HG02588 (cell line): Measurements from ENCODE around the gene SYS1.
A peak's percentile ranks its signal among the peaks of the same experiment; 100 is the strongest.

Experiments used
- ATAC-seq: cut with Tn5 transposase; IDR thresholded peaks from one replicate; pipeline ENCODE4 v1.9.1; 2021; ENCODE audit warnings: mild to moderate bottlenecking, moderate library complexity; ENCODE audit not compliant: unreplicated experiment

Gene SYS1

DNA sequence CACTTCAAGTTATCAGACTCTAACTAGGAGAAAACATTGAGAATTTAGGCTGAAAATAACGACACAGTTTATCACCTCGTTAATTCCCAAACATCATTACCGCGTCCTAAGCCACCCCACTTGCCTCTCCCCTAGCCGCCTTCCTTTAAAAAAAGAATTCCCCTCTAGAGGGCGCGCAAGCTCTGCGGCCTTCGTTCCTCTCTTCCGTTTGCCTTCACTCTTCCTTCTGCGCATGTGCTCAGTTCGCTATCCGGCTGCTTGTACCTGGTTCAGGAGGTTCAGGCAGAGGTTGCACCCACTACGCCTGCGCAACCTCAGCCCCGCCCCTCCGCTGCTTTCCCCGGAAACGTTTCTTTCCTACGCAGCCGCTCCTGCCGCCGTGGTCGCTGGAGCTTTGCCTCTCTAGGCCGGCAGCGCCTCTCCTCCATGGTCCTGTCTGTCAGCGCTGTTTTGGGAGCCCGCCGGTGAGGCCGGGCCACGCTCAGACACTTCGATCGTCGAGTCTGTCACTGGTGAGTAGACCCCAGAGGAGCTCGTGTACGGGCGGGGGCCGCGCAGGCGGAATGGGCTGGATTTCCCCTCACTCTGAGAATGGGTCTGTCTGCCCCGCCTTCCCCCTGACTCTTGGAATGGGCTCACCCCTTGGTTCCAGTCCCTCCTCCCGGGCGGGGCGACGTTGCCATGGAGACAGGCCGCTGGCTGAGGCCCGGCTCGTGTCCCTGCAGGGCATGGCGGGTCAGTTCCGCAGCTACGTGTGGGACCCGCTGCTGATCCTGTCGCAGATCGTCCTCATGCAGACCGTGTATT, at the start of gene SYS1:
Gene SYS1, plus strand, starts transcription at position 353 of the 807 bp plus-strand sequence. Its CDS starts 376 bp downstream, at position 729.
- peak; percentile 79 for ATAC-seq

DNA sequence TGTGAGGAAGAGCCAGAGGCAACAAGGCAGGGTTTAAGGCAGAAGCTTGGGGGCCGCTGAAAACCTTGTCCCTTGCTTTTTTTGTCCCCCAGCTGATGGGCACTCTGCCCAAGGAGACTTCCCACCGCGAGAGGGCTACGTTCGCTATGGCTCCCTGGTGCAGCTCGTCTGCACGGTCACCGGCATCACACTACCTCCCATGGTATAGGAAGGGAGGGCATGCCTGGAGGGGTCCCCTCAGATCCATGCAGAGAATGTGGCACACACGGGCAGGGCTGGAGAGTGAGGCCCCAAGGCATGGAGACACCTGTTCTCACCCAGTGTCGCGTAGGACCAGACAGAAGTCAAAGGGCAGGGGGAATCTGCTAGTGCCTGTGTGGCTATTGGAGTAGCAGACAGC, 49.0 kb upstream of the SYS1 start:
- ATAC-seq = no peak

DNA sequence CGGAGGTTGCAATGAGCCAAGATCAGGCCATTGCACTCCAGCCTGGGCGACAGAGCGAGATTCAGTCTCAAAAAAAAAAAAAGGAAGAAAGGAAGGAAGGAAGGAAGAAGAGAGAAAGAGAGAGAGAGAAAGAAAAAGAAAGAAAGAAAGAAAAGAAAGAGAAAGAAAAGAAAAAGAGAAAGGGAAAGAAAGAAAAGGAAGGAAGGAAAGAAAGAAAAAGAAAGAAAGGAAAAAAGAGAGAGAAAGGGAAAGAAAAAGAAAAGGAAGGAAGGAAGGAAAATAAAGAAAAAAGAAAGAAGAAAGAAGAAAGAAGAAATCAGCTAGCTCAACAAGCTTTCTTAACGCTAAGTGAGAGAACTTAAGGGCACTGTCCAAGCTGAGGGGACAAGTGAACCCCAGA, 47.3 kb upstream of the SYS1 start:
- no peak for ATAC-seq

DNA sequence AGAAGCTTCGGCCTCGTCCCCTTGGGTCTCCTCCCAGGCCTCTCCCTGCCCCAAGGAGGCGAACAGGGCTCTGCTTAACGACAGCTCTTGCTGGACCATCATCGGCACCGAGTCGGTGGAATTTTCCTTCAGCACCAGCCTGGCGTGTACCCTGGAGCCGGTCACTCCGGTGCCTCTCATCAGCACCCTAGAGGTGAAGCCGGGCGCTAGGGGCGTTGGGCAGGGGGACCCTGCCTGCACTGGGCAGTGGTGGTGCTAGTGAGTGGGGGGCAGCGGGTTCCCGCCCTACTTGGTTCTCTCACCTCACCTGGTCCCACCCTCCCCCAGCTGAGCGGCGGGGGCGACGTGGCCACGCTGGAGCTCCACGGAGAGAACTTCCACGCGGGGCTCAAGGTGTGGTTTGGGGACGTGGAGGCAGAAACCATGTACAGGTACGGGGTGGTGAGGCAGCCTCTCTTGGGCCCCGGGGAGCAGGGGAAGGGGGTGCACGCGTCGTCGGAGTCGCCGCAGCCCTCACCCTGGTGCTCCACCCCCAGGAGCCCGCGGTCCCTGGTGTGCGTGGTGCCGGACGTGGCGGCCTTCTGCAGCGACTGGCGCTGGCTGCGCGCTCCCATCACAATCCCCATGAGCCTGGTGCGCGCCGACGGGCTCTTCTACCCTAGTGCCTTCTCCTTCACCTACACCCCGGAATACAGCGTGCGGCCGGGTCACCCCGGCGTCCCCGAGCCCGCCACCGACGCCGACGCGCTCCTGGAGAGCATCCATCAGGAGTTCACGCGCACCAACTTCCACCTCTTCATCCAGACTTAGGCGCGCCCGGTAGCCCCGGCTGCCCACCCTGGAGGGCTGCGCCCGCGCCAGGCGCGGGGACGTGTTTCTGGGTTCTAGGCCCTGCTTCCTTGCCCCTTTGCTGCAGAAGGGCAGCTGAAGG, 46.5 kb upstream of the SYS1 start:
- no peak for ATAC-seq

DNA sequence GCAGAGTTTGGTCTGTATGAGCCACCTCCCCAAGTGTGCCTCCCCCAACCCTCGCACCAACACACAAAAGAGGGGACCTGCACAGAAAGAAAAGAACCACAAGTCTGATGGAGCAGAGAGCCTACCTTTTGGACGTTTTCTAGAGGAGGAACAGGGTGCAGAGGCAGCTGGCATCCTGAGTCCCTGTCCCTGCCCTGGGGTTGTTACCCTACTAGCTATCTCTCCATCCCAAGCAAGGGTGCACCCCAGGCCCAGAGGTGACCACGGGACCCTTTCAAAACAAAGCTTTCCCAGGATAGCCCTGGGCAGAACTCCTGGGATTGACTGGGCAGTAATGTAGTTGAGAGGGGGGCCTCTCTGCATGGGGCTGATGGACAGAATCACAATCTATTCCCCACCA, 45.1 kb upstream of the SYS1 start:
- no peak for ATAC-seq

DNA sequence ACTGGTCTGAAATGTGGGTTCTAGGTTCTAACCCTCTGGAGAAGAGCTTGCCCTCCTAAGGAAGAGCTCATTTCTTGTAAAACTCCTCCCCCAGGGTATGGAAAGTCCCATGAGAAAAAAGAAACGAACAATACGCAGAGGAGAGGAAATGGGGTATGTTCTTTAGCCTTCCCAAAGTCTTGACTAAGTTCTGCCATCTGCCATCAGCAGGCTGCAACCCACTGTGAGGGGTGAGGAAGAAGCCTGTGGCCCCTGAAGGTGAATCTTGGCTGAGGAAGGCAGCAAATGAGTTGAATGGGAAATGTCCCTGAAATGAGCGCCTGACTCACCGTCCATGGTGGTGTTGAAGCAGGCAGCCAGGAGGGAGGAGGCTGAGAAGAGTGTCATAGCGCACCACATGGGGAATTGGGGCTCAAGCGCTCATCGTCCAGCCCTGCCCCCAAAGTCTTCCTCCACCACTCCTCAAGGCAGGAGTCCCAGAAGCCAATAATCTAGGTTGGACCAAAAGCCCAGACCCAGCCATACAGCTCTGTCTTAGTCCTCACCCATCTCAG, 44.5 kb upstream of the SYS1 start:
- no peak for ATAC-seq

DNA sequence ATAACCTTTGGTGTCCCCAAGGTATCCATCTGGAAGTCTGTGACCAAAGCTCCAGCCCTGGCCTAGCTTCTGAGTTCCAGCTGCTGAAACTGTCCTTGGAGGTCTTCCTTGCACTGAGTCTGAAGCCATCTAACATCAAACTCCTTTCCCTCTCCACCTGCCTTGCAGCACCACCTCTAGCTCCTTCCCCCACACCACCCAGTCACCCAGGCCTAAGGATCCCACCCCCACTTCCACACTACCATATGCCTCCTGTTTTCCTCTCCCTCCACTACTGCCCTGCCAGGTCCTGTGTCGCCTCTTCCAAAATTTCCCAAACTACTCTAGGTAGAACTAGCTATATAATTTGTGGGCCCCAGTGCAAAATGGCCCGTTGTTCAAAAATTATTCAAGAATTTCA, 44.0 kb upstream of the SYS1 start:
- ATAC-seq = no peak

DNA sequence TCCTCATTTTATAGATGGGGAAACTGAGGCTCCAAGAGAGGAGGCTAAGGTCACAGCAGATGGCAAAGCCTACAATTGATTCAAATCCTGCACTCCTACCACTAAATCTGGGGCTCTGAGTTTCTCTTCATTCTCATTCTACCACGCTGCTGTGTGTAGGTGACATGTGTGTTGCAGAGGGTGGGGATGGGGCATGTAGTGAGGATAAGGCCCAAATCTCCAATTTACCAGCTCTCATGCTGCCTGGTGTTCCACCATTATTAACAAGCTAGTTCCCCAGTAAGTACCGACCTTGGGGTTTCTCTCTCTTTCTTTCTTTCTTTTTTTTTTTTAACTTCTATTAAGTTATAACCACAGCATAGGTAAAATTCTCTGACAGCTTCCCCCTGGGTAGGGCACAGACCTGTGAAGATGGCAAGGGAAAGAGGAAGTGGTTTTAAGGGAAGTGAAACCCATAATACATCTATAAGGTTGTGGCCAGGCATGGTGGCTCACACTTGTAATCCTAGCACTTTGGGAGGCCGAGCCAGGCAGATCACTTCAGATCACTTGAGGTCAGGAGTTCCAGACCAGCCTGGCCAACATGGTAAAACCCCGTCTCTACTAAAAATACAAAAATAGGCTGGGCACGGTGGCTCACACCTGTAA, 41.9 kb upstream of the SYS1 start:
- no peak for ATAC-seq

DNA sequence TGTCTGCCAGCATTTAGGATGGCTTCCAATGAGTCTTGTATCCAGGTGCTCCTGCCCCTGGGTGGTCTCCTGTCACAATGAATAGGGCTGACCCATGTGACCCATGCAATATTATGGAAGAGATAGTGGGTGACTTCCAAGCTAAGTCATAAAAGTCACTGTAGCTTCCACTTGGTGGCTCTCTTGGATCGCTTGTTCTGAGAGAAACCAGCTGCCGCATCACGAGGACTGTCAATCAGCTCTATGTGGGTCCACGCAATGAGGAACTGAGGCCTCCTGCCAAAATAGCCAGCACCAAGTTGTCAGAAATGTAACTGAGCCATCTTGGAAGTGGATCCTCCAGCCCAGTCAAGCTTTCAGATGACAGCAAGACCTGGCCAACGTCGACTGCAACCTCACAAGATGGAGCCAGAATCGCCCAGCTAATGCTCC, 40.0 kb upstream of the SYS1 start:
- ATAC-seq = no peak

DNA sequence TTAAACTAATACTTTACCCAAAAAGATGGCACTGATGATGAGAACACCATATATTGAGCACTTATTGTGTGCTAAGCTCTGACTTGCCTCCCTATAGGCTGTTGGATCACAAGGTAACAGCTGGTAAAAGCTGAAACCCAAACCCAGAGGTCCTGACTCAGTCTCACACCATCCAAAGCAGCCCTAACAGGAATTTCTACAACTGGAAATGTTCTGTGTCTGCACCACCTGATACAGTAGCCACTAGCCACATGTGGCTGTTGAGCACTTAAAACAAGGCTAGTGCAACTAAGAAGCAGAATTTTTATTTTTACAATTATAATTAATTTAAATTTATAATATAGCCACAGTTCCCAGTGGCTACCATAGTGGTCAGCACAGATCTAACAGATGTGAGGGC, 39.2 kb upstream of the SYS1 start:
- ATAC-seq = no peak

DNA sequence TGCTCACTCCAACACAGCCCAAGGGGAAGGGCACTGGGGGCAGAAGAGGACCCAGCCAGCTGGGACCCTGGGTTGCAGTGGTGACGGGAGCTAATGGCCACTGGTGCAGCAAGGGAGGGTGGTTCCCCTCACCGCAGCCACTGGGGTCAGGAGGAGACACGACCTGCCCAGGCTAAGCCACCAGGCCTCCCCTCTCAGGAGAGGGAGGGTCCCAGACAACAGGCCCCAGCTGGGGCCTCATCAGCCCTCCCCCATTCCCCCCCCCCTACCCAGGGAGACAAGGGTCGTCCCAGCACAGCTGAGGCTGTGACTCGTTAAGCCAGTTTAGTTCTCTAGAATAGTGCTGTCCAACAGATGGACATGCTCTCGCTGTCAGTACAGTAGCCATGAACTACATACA, 37.6 kb upstream of the SYS1 start:
- ATAC-seq = no peak

DNA sequence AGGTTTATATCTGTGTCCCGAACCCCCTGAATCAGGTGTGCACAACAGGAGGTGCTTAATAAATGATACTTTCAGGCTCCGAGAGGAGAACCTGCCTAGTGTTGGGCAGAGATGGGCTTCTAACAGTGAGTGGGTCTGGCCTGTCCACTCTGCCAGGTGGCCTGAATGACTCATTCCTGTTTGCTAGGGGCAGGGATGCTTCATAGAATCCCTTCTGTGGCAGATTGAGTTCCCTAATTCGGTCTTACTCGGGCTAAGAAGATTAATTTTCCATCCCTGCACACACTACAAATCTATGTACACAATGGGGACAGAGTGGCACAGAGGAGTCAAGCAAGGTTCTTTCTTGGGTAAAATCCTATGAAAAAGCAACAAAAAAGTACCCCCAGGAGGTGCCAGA, 34.5 kb upstream of the SYS1 start:
- no peak for ATAC-seq

DNA sequence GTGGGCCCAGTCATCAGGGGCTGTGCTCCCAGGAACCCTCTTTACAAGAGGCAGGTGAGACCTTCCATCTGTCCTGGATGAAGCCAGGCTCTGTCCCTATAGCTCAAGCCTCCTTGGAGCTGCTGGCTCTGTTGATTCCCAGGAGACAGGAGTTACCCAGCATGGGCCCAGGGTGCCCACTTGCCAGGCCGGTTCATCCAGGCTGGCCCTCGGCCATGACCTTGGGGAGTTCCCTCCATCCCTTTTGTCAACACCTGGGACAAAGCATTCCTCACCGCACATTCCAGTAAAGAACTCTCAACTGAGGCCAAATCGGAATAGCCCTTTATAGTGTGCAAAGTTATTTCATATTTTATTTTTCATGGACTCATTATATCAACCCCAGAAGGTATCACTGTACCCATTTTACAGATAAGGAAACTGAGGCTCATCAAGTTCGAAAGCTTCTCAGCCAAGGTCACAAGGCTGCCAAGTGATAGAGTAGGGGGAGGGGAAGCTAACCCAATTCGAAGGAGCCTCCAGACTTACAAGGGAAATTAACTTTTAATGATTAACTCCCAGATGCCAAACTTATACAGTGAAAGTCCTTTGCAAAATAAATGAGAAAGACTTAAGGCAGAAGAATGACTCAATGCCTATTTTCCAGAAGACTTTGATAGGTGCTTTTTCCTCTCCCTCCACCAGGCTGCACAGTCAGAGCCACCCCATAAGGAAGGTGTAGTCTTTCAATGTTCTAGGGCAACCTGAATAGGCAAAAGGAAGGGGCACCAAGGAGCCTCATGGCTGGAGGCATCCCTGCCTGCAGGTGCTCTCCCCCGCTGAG, 33.2 kb upstream of the SYS1 start:
- no peak for ATAC-seq

DNA sequence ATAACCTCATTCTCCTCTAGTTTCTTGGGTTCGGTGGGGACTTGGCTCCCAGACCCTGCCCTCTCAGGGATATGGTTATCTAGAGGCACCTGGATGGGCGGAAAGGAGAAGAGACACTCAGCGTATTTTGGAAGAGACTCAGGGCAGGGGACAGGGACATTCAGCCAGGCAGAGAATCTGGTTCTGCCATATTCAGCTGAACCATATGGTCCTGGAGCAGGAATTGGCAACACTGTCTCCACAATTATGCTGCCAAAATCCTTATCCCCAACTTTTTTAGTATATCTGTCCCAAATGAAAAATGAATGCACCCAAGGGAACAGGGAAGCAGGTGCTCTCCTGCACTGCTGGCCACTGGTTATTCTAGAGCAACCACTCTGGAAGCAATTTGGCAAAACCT, 32.5 kb upstream of the SYS1 start:
- ATAC-seq = no peak

DNA sequence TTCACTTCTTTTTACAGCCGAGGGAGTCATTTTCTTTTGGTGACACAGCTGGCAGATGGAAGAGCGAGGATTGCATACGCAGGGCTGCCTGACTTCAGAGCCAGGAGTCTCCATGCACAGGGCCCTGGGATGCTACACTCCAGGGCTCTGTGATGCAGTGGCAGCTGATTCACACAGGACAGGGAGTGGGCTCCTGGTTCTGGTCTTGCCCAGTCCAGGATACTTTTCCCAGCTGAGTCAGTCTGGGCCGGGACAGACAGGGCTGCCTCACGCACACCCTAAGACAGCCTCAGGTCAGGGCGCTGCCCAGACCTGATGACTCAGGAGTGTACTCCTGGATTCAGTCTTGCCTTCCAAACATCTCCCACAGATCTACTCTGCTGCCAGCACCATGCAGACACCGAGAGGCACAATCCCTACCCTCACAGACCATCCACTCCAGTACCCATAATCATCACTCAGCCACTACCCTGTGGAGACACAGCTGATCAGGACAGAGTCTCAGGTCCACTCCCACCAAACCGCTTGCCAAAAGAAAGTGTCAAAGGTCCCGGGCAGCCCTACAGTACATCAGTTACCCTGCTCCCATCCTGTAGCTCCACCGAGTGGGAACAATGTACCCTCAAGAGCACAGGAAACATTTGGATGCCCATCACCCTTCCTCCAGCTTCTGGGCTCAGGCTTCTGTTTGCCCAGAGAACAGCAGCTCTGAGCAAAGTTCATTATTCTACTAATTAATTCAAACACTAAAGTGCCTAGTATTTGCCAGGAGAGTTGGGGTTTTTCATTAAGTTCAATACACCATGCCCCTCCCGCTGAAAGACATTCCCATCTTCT, 26.2 kb upstream of the SYS1 start:
- no peak for ATAC-seq

DNA sequence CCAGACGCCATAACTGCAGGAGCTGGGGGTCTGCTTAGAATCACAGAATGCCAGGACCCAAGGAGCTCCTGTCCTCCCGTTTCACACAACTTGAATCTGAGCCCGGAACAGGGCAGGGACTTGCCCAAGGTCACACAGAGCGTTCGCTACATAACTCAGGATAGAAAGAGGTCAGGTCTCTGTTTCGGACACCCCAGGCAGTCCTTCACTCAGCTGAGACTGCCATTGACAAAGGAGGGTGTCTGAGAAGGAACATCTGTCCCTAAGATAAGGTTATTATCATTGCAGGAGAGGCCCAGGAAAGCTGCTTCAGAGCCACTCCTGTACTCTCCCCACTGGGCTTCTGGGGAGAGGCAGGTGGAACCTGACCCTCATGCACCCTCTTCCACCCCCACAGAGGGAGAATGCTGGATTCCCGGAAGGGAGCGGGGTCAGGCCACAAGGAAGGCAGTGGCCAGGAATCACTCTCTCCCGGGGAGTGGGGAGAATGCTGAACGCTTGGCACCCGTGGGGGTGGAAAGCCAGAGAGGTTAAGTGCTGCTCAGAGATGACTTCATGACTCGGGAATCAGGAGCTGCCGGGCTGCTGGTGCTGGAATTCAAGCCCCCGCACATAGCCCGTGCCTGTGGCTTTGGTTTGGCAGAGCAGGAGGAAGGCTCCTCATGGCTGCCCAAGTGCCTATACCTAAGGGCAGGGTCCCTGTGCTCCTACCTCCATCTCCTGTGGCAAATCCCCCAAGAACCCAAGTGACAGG, 25.4 kb upstream of the SYS1 start:
- no peak for ATAC-seq

DNA sequence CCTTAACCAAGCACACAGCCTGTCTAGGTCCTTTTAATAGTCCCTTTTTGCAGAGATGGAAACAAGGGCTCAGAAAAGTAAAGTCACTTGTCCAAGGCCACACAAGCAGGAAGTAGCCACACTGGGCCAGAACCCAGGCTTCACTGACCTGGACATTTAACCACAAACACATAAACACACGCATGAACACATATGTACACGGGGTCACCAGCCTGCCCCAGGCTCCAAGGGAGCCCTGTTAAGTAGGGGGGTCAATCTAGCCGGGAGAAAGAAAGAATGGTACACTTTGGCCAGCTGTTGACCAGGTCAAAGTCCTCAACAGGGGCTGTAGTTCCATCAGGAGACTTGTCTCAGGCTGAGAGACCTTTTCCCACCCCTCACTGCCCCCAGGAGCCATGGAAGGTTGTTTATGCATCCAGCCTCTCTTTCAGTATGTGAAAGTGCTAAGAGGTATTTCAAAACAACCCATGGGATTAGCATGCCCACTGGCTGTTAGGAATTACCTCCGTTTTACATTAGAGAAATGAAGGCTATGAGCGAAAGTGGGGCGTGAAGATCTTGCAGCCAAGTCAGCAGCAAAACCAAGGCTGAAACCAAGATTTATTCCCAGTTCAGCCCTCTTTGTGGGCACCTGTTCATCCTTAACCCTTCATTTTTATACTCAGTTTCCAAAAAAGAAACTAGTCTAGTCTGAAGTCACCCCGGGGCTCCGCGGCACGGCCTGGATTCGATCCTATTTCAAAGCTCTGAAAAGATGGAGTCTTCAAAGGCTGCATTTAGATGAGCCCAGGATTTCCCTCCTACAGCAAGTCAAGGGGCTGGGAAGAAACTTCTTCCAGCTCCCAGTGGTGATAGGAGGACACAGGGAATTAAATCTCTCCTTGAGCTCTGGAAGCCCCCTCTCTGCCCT, 24.6 kb upstream of the SYS1 start:
- no peak for ATAC-seq

DNA sequence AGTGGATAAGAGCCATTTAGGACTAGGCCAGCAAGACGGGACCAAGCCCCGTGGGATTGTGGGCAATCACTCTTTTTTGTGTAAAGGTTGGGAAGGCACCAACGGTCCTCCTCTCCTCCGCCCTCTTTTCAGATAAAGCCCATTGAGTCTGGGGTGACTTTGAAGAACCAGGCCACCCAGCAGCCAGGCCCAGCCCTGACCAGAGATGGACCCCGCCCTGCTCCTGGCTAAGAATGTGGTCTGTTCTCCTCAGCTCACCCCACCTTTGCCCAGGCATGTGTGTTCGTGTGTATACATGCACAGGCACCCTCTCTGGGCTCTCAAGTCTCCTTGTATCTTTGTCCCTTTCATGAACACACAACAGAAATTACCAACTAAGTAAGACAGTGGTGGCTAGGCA, 23.9 kb upstream of the SYS1 start:
- no peak for ATAC-seq
